Lower leg skin (tissue), 4 donors: Measurements from ENCODE around the gene CACNB2. TPM values are rescaled to one million over a fixed set of nuclear protein-coding genes. Genes with fewer than 3 reads are reported as not detected.
"Not testable (repeated sequence)": the region's sequence is repeated elsewhere in the genome, so short reads cannot be mapped to it uniquely, and the experiment has no call there.

Source experiments
- DNase-seq, 2 donors: peaks; one replicate each; pipeline ENCODE4 v3.0.0-alpha.2; 2019; ENCODE audit warnings: low spot score in 2 of 2
- H3K4me3 ChIP-seq: fragments of 200-600 bp; sonication (generic); 2 replicates; pipeline ENCODE4 v1.5.1; 2017; ENCODE audit warnings: mild to moderate bottlenecking, low read depth; ENCODE audit not compliant: poor library complexity, severe bottlenecking
- POLR2A ChIP-seq, 2 donors: fragments of 450-650 bp; IDR thresholded peaks; one replicate each; pipeline ENCODE4 v1.6.1; 2016 to 2017; ENCODE audit warnings: antibody characterized with exemption in 2 of 2, mild to moderate bottlenecking in 1 of 2, moderate library complexity in 1 of 2
- WGBS, 2 donors: methylation state at CpG; one replicate each; pipeline ENCODE4 v1.1.5; 2018; 5-methylcytosine and 5-hydroxymethylcytosine counted together
- intact Hi-C: fragments of 100-400 bp; cut with DNase I; formaldehyde crosslinking; loops from one replicate; pipeline ENCODE4 v1.15.0; 2023; ENCODE audit warnings: low total_unique reads
- total RNA-seq, 4 donors: library from RNA; depleted of rRNA; stranded (reverse); fragments of >200 nt; gene quantifications; one replicate each; pipeline ENCODE4 v1.1.0, GENCODE V29; 2016
- TF ChIP-seq, protein P1 (sequence below), 3 donors: fragments of 450-650 bp; IDR thresholded peaks; one replicate each; pipeline ENCODE4 v1.5.1; 2016; ENCODE audit warnings: antibody characterized with exemption in 3 of 3, mild to moderate bottlenecking in 3 of 3, moderate library complexity in 2 of 3

Gene CACNB2
- total RNA-seq, 4 donors from 2014 or later: 3.6 to 7.6 (median 6.1) TPM

DNA sequence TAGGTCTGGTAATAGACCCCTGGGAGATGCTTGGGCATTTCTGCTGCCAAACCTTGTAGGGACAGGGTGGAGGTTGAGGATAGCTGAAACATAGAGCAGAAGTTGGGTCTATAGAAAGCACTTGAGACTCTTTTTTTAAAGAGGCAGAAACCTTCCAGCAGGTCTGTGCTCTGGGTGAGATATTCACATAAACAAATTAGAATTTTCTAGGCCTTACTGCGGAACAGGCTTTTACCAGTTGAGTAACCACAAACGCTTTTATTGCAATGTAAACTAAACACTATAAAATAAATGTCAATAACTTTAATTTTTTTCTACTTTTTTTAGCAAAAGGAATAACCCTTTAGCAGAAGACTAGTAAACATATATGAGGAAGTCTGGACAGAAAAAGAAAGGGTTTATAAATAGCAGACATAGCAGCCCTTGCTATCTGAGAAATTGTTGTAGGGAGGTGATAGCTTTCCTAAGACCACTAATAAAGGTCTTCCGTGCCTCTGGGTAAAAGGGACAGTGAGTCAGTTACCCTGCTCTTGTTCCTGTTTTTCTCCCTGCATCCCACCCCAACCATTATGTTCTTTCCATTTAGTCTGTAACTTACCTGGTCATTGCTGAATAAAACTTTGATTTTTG lies 38.7 kb downstream of the CACNB2 start:
- no peak overlapping the region for H3K4me3 ChIP-seq
- DNase-seq: no peak
- 73% methylated on average over 3 of the region's 3 CpGs for WGBS, 2 donors
- TF ChIP-seq, protein P1, sequence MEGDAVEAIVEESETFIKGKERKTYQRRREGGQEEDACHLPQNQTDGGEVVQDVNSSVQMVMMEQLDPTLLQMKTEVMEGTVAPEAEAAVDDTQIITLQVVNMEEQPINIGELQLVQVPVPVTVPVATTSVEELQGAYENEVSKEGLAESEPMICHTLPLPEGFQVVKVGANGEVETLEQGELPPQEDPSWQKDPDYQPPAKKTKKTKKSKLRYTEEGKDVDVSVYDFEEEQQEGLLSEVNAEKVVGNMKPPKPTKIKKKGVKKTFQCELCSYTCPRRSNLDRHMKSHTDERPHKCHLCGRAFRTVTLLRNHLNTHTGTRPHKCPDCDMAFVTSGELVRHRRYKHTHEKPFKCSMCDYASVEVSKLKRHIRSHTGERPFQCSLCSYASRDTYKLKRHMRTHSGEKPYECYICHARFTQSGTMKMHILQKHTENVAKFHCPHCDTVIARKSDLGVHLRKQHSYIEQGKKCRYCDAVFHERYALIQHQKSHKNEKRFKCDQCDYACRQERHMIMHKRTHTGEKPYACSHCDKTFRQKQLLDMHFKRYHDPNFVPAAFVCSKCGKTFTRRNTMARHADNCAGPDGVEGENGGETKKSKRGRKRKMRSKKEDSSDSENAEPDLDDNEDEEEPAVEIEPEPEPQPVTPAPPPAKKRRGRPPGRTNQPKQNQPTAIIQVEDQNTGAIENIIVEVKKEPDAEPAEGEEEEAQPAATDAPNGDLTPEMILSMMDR (IDR thresholded peaks at IDR 0.05): no peak
- TF ChIP-seq POLR2A (IDR thresholded peaks at IDR 0.05): no peak
- intact Hi-C loops: no loop called here

DNA sequence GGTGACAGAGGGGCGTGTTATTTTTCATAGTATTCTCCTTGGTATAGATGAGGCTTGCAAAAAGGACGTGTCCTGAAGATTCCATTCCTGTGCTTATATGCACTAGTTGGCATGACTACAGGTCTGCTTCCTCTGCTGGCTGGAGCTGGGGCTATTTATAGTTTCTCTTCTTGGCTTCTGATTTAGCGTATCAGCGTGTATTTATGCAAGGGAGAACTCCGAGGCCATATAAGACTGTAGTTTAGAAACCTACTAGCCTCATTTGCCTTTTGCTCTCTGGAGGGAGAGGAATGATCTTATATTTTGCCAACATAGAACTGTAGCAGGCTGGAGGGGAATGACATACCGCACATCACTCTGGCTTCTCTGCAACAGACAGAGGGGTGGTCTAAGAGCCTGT lies 39.7 kb downstream of the CACNB2 start:
- TF ChIP-seq, protein P1 (IDR thresholded peaks at IDR 0.05): no peak
- TF ChIP-seq POLR2A (IDR thresholded peaks at IDR 0.05): no peak
- 13 to 20% methylated on average over 6 of the region's 6 CpGs for WGBS, 2 donors
- no peak for DNase-seq
- intact Hi-C loops: no loop called here
- no peak overlapping the region for H3K4me3 ChIP-seq

DNA sequence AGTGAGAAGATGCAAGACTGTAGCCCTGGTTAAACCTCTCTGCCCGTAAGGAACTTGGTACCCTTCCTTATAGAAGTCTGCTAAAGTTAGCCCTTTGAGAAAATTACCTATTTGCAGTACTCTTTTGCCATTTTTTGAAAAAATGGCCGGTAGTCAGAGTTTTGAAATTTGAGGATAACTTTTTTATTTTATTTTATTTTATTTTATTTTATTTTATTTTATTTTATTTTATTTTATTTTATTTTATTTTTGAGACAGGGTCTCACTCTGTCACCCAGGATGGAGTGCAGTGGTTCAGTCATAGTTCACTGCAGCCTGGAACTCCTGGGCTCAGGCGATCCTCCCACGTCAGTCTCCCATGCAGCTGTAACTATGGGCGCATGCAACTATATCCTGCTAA lies 41.2 kb downstream of the CACNB2 start:
- DNase-seq, intact Hi-C loops, H3K4me3 ChIP-seq: not testable (repeated sequence)
- WGBS, 2 donors: 95 to 98% methylated on average over 5 of the region's 5 CpGs

DNA sequence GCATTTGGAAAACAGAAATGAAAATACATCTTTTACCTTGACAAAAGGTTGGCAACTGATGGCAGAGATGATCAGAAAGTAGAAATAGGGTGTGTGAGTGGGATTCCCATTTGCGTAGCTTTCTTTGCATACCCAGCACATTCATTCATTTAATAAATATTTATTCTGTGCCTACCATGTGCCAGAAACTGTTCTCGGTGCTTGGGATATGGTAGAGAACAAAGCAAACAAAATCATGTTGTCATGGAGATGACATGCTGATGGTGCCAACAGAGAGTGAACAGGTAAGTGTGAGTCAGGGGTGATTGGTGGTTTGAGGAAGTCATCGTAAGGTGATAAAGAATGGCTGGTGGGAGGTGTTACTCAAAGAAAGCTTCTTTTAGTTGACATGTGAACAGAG lies 45.4 kb downstream of the CACNB2 start:
- no peak for TF ChIP-seq POLR2A (IDR thresholded peaks at IDR 0.05)
- TF ChIP-seq, protein P1 (IDR thresholded peaks at IDR 0.05): no peak
- WGBS, 2 donors: 59 to 84% methylated on average over 3 of the region's 3 CpGs
- intact Hi-C loops: no loop called here
- DNase-seq: no peak
- no peak overlapping the region for H3K4me3 ChIP-seq

DNA sequence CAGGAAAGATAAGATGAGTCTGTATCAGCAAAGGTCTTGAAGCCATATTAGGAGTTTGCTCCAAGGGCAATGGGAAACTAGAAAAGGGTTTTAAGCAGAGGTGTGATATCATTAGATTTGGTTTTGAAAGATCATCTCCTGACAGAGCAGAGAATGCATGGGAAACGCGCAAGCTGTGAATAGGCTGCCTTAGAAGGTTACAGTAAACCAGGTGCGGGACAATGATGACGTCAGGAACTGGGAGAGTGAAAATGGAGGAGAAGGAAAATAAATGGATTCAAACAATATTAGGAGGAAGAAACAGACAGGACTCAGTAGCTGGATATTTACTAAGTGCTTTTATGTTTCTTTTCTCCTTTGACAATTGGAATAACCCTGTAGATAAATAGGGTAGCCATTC lies 50.6 kb downstream of the CACNB2 start:
- intact Hi-C loops: no loop called here
- no peak for DNase-seq
- H3K4me3 ChIP-seq: no peak overlapping the region
- TF ChIP-seq, protein P1 (IDR thresholded peaks at IDR 0.05): no peak
- no peak for TF ChIP-seq POLR2A (IDR thresholded peaks at IDR 0.05)
- 87 to 91% methylated on average over 4 of the region's 4 CpGs for whole genome bisulfite sequencing, 2 donors

DNA sequence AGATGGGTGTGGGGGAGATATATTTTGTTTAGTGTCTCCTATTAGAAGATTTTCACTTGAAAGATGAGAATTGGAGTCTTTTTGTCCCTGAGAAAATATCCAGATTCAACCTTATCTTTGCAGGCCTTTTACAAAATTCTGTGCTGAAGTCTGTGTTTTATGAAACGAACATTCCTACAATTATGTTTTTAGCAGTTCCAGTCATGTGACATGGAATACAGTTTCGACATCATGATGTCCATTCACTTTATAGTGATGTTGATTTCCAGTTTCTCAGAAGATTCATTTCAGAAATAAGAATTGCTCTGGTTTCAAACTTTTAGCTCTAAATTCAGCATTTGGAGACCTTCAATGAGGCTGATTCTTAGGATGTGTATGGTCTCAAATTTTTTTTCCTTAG lies 54.4 kb downstream of the CACNB2 start:
- DNase-seq: no peak
- no peak overlapping the region for H3K4me3 ChIP-seq
- TF ChIP-seq, protein P1 (IDR thresholded peaks at IDR 0.05): no peak
- TF ChIP-seq POLR2A (IDR thresholded peaks at IDR 0.05): no peak
- intact Hi-C loops: no loop called here
- WGBS, 2 donors: 68 to 71% methylated on average over 2 of the region's 2 CpGs
